GM23338 (cell line): Measurements from ENCODE around the gene TAF11L10.

Experiments
- CTCF ChIP-seq, 2 experiments: fragments of 200-600 bp in 1 of 2; sonication (generic) in 1 of 2; conservative IDR thresholded peaks; 2 replicates each; pipeline versions ENCODE4 v1.5.1 to v1.6.1; 2016 to 2017; ENCODE audit warnings: antibody characterized with exemption in 2 of 2, low read depth in 2 of 2, mild to moderate bottlenecking in 2 of 2, moderate library complexity in 1 of 2
- ETS1 ChIP-seq: IDR thresholded peaks from 2 replicates; pipeline ENCODE4 v1.6.1; 2016; ENCODE audit warnings: antibody characterized with exemption

- no peak for TF ChIP-seq CTCF (conservative IDR thresholded peaks at IDR 0.05; ENCODE audit: low read depth in 2 of 2)
- no peak for TF ChIP-seq ETS1
These were observed 36.5 kb upstream of the TAF11L10 start, which contains the start of gene TAF11L14 for GRCh38 chr5:17634160-17634559.
